ENCODE measurements around the gene ALDOC. TPM values are rescaled to one million over a fixed set of nuclear protein-coding genes. Genes with fewer than 3 reads are reported as not detected.

Gene ALDOC
- total RNA-seq, 1 donor from 2014 or later: 10.3 TPM

DNA sequence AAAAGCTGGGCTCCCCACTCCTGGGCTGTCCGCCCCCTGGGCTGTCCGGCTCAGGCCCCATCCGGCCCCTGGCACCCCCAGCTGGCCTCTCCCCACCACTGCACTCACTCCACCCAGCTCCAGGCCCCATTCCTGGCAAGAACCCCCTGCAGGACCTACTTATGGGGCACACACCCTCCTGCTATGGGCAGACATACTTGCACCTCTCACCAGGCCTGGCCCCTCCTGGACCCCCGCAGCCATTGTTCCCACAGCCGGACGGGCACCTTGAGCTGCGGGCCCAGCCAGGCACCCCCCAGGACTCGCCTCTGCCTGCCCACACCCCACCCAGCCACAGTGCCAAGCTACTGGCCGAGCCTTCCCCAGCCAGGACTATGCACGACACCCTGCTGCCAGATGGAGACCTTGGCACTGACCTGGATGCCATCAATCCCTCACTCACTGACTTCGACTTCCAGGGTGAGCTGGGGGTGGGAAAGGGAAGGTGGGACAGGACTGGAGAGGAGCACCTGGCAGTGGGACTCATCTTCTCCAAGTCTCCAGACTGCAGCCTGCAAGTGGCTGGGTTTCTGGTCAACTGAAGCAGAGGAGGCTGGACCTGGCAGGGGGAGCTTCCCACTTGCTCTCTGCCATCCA, 41.8 kb downstream of the ALDOC start:
- Histone ChIP-seq H3K27me3 (ENCODE audit: insufficient read depth, low read length) (peaks cover 6% of the 10 kb centered on the region), H3K4me2 (ENCODE audit: low read length) (no peak overlapping the region), H3K36me3 (ENCODE audit: insufficient read depth, low read length) (no peaks in the 10 kb centered on the region), H3K79me2 (ENCODE audit: insufficient read depth, low read length) (no peaks in the 10 kb centered on the region), H4K20me1 (ENCODE audit: insufficient read depth, low read length) (no peaks in the 10 kb centered on the region), H2AFZ (ENCODE audit: low read depth, low read length) (no peak overlapping the region), H3K27ac (ENCODE audit: low read depth, low read length) (no peak overlapping the region), H3K9me3 (ENCODE audit: insufficient read depth, low read depth, low read length) (no peaks in the 10 kb centered on the region), H3K9ac (ENCODE audit: low read length) (no peak overlapping the region), H3K4me1 (ENCODE audit: insufficient read depth, low read length) (peaks cover 4% of the 10 kb centered on the region), H3K4me3 (ENCODE audit: insufficient read depth, low read depth, low read length) (no peak overlapping the region)
- FAIRE-seq (no peak), DNase-seq (ENCODE audit: low read depth) (no peak)
- H3K27me3 Mint-ChIP-seq (ENCODE audit: low read depth, unreplicated experiment): peaks cover 60% of the 10 kb centered on the region
- TF ChIP-seq, protein P1, sequence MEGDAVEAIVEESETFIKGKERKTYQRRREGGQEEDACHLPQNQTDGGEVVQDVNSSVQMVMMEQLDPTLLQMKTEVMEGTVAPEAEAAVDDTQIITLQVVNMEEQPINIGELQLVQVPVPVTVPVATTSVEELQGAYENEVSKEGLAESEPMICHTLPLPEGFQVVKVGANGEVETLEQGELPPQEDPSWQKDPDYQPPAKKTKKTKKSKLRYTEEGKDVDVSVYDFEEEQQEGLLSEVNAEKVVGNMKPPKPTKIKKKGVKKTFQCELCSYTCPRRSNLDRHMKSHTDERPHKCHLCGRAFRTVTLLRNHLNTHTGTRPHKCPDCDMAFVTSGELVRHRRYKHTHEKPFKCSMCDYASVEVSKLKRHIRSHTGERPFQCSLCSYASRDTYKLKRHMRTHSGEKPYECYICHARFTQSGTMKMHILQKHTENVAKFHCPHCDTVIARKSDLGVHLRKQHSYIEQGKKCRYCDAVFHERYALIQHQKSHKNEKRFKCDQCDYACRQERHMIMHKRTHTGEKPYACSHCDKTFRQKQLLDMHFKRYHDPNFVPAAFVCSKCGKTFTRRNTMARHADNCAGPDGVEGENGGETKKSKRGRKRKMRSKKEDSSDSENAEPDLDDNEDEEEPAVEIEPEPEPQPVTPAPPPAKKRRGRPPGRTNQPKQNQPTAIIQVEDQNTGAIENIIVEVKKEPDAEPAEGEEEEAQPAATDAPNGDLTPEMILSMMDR (IDR thresholded peaks at IDR 0.05; ENCODE audit: insufficient read depth, low read depth, low read length): no peak
- no peak for TF ChIP-seq EZH2 (IDR thresholded peaks at IDR 0.05; ENCODE audit: insufficient read depth, low read length)
- peaks cover 3% of the 10 kb centered on the region for H3K36me3 Mint-ChIP-seq (ENCODE audit: low read depth, unreplicated experiment)
- no peaks in the 10 kb centered on the region for H3K9me3 Mint-ChIP-seq (ENCODE audit: unreplicated experiment)
- no peaks in the 10 kb centered on the region for H3K4me1 Mint-ChIP-seq (ENCODE audit: low read depth, unreplicated experiment)
- H3K4me3 Mint-ChIP-seq (ENCODE audit: unreplicated experiment): no peak overlapping the region
- no peak overlapping the region for H3K27ac Mint-ChIP-seq (ENCODE audit: unreplicated experiment)

DNA sequence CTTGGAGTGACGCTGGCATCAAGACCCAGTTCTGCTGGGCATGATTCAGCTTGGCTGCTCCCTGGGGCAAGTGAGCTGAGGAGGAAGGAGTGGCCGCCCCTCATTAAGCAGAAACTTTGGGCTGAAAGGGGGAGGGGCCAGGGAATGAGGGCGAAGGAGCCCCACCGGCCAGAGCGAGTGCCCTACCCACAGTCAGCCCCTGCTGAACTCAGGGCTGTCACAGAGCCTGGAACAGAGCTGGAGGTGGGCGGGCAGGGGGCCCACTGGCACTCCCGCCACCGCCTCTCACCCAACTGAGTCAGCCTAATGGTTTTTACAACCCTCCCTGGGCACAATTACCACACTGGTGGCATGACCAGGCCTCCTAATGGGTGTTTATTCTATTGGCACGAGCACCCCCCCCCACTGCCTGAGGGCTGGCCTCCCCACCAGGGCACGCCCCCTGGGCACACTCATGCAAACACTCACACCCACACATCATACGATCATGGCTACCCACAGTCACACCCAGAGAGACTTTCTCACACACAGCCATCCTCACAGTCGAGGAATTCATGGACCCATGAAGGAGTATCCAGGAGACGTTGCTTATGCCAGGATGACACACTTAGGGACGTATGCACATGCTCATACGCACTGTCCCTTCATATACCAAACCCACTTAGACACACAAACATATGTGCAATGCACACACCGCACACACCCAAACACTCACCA, 43.4 kb downstream of the ALDOC start:
- TF ChIP-seq, protein P1 (IDR thresholded peaks at IDR 0.05; ENCODE audit: insufficient read depth, low read depth, low read length): no peak
- no peak for TF ChIP-seq EZH2 (IDR thresholded peaks at IDR 0.05; ENCODE audit: insufficient read depth, low read length)
- Histone ChIP-seq H3K9me3 (ENCODE audit: insufficient read depth, low read depth, low read length) (no peaks in the 10 kb centered on the region), H3K4me1 (ENCODE audit: insufficient read depth, low read length) (peaks cover 4% of the 10 kb centered on the region), H3K9ac (ENCODE audit: low read length) (no peak overlapping the region), H3K27ac (ENCODE audit: low read depth, low read length) (no peak overlapping the region), H2AFZ (ENCODE audit: low read depth, low read length) (no peak overlapping the region), H3K27me3 (ENCODE audit: insufficient read depth, low read length) (peaks cover 6% of the 10 kb centered on the region), H3K36me3 (ENCODE audit: insufficient read depth, low read length) (no peaks in the 10 kb centered on the region), H3K4me2 (ENCODE audit: low read length) (no peak overlapping the region), H3K79me2 (ENCODE audit: insufficient read depth, low read length) (no peaks in the 10 kb centered on the region), H4K20me1 (ENCODE audit: insufficient read depth, low read length) (no peaks in the 10 kb centered on the region), H3K4me3 (ENCODE audit: insufficient read depth, low read depth, low read length) (no peak overlapping the region)
- no peak overlapping the region for H3K4me3 Mint-ChIP-seq (ENCODE audit: unreplicated experiment)
- H3K9me3 Mint-ChIP-seq (ENCODE audit: unreplicated experiment): no peaks in the 10 kb centered on the region
- H3K4me1 Mint-ChIP-seq (ENCODE audit: low read depth, unreplicated experiment): no peaks in the 10 kb centered on the region
- H3K27ac Mint-ChIP-seq (ENCODE audit: unreplicated experiment): no peak overlapping the region
- no peak for DNase-seq (ENCODE audit: low read depth)
- FAIRE-seq: no peak
- peaks cover 57% of the 10 kb centered on the region for H3K27me3 Mint-ChIP-seq (ENCODE audit: low read depth, unreplicated experiment)
- peaks cover 3% of the 10 kb centered on the region for H3K36me3 Mint-ChIP-seq (ENCODE audit: low read depth, unreplicated experiment)

Measured in astrocyte (in vitro differentiated cells and primary cell).